HCT116 (cell line): ENCODE results near the gene FNBP1.

Experiments used
- CEBPB ChIP-seq: IDR thresholded peaks from 2 replicates; pipeline ENCODE4 v1.6.1; 2012; ENCODE audit warnings: low read depth
- CTCF ChIP-seq, 3 experiments: fragments of 200-600 bp in 1 of 3; sonication (generic) in 1 of 3; IDR thresholded peaks in 2 of 3; conservative IDR thresholded peaks in 1 of 3; 2 replicates each; pipeline ENCODE4 v1.5.1; 2012 to 2017; ENCODE audit warnings: low read depth in 2 of 3, low read length in 2 of 3, antibody characterized with exemption in 1 of 3, borderline replicate concordance in 1 of 3, control low read depth in 1 of 3, mild to moderate bottlenecking in 1 of 3, mixed read lengths in 1 of 3, mixed run types in 1 of 3, moderate library complexity in 1 of 3; ENCODE audit not compliant: insufficient read depth in 1 of 3
- EGR1 ChIP-seq: IDR thresholded peaks from 2 replicates; pipeline ENCODE4 v1.6.1; 2012; ENCODE audit warnings: low read depth
- EZH2phosphoT487 ChIP-seq: fragments of 200-600 bp; IDR thresholded peaks from 2 replicates; pipeline ENCODE4 v1.6.1; 2018; ENCODE audit warnings: antibody characterized with exemption, borderline replicate concordance
- POLR2A ChIP-seq: IDR thresholded peaks from 2 replicates; pipeline ENCODE4 v1.7.0; 2011; ENCODE audit warnings: borderline replicate concordance; ENCODE audit not compliant: insufficient read depth, insufficient read length; ENCODE audit errors: extremely low read depth
- YY1 ChIP-seq: IDR thresholded peaks from 2 replicates; pipeline ENCODE4 v1.6.1; 2011; ENCODE audit warnings: low read length, low read depth, moderate library complexity, mild to moderate bottlenecking; ENCODE audit not compliant: insufficient replicate concordance; ENCODE audit errors: extremely low read depth
- TF ChIP-seq, protein P1 (sequence below): IDR thresholded peaks from 2 replicates; pipeline ENCODE4 v1.6.1; 2012; ENCODE audit warnings: low read depth

DNA sequence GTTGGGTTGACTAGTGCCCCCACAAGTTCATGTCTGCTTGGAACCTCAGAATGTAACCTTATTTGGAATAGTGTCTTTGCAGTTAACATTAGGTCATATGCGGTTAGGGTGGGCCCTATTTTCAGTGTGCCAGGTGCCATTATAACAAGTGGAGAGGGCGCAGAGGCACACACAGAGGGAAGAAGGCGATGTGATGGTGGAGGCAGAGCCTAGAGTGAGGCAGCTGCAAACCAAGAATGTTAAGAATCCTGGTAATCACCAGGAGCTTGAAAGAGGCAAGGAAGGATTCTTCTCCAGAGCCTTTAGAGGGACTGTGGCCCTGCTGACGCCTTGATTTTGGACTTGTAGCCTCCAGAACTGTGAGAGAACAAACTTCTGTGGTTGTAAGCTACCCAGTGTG is 21.6 kb upstream of the FNBP1 start:
- TF ChIP-seq CTCF (IDR thresholded peaks at IDR 0.05 in 2 of 3, conservative IDR thresholded peaks at IDR 0.05 in 1 of 3; ENCODE audit: borderline replicate concordance in 1 of 3, insufficient read depth in 1 of 3, low read depth in 2 of 3, low read length in 2 of 3) (no peak), POLR2A (no peak), EGR1 (no peak), EZH2phosphoT487 (no peak), CEBPB (no peak), YY1 (no peak)
- TF ChIP-seq, protein P1, sequence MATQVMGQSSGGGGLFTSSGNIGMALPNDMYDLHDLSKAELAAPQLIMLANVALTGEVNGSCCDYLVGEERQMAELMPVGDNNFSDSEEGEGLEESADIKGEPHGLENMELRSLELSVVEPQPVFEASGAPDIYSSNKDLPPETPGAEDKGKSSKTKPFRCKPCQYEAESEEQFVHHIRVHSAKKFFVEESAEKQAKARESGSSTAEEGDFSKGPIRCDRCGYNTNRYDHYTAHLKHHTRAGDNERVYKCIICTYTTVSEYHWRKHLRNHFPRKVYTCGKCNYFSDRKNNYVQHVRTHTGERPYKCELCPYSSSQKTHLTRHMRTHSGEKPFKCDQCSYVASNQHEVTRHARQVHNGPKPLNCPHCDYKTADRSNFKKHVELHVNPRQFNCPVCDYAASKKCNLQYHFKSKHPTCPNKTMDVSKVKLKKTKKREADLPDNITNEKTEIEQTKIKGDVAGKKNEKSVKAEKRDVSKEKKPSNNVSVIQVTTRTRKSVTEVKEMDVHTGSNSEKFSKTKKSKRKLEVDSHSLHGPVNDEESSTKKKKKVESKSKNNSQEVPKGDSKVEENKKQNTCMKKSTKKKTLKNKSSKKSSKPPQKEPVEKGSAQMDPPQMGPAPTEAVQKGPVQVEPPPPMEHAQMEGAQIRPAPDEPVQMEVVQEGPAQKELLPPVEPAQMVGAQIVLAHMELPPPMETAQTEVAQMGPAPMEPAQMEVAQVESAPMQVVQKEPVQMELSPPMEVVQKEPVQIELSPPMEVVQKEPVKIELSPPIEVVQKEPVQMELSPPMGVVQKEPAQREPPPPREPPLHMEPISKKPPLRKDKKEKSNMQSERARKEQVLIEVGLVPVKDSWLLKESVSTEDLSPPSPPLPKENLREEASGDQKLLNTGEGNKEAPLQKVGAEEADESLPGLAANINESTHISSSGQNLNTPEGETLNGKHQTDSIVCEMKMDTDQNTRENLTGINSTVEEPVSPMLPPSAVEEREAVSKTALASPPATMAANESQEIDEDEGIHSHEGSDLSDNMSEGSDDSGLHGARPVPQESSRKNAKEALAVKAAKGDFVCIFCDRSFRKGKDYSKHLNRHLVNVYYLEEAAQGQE = no peak
